MM.1S (cell line): ENCODE data around the gene IFNL4.
"Not testable (repeated sequence)": the region's sequence is repeated elsewhere in the genome, so short reads cannot be mapped to it uniquely, and the experiment has no call there.

Source experiments
- CTCF ChIP-seq: fragments of 300-600 bp; sonication (generic); IDR thresholded peaks from 2 replicates; pipeline ENCODE4 v1.5.1; 2016; ENCODE audit warnings: antibody characterized with exemption, low read length, mixed read lengths
- EZH2 ChIP-seq: fragments of 300-600 bp; sonication (generic); optimal IDR thresholded peaks from 2 replicates; pipeline ENCODE3; 2017; ENCODE audit warnings: low read depth, mild to moderate bottlenecking, antibody characterized with exemption, low read length, mixed read lengths
- EZH2phosphoT487 ChIP-seq: fragments of 300-600 bp; sonication (generic); IDR thresholded peaks from 2 replicates; pipeline ENCODE4 v1.6.1; 2018; ENCODE audit warnings: antibody characterized with exemption, low read length

GRCh38 chr19:39273859-39274258 is 25.2 kb upstream of the IFNL4 start:
- not testable (repeated sequence) for TF ChIP-seq CTCF, EZH2, EZH2phosphoT487
